ENCODE measurements around the gene WRAP73. TPM values are rescaled to one million over a fixed set of nuclear protein-coding genes. Genes with fewer than 3 reads are reported as not detected.

The WRAP73 gene
- total and polyA plus RNA-seq, 12 donors = 7.5 to 16.5 (median 10.3) TPM

- ATAC-seq (no peak), DNase-seq (no peak)
- Histone ChIP-seq H3K9me3 (no peaks in the 10 kb centered on the region), H3K27me3 (peaks cover 0 to 3% (median 0%) of the 10 kb centered on the region in 7 donors), H3K4me1 (peaks cover 9 to 39% (median 28%) of the 10 kb centered on the region in 9 donors), H3K36me3 (peaks cover 0 to 5% (median 0%) of the 10 kb centered on the region in 9 donors), H3K4me3 (no peak overlapping the region), H3K27ac (no peak overlapping the region)
- 84 to 86% methylated on average over 12 of the region's 12 CpGs for WGBS, 2 donors
- no peak for TF ChIP-seq CTCF (IDR thresholded peaks at IDR 0.05)
- intact Hi-C loops (cut with DNase I) = loop anchor here in 3 of 10 donors (1.0 to 2.0 kb wide), 3 partner anchors 56 to 130 kb away; no protein-coding TSS in a partner anchor
Measured at GRCh38 chr1:3620708-3621107, 29.2 kb downstream of the WRAP73 start.

GRCh38 chr1:3618881-3619671 lies 30.8 kb downstream of the WRAP73 start:
- peaks cover 0 to 5% (median 0%) of the 10 kb centered on the region in 9 donors for H3K36me3 ChIP-seq
- H3K27ac ChIP-seq = no peak overlapping the region
- H3K4me3 ChIP-seq = no peak overlapping the region
- peaks cover 0 to 8% (median 0%) of the 10 kb centered on the region in 7 donors for H3K27me3 ChIP-seq
- 21% methylated on average over 21 of the region's 21 CpGs for WGBS, 2 donors
- intact Hi-C loops (cut with DNase I) = loop anchor here in 9 of 10 donors (1.0 to 5.0 kb wide), 8 partner anchors 52 to 166 kb away; no protein-coding TSS in a partner anchor
- ATAC-seq (peak; percentile 48 to 83 (median 73)), DNase-seq (peak; percentile 39 to 76)
- peaks cover 8 to 33% (median 24%) of the 10 kb centered on the region in 9 donors for H3K4me1 ChIP-seq
- H3K9me3 ChIP-seq = no peaks in the 10 kb centered on the region
- TF ChIP-seq CTCF (IDR thresholded peaks at IDR 0.05) = peak; percentile 84 to 92 (median 89)

- 77 to 82% methylated on average over 9 of the region's 9 CpGs for WGBS, 2 donors
- Histone ChIP-seq H3K4me3 (no peak overlapping the region), H3K9me3 (no peaks in the 10 kb centered on the region), H3K27ac (no peak overlapping the region), H3K36me3 (peaks cover 0 to 5% (median 0%) of the 10 kb centered on the region in 9 donors), H3K27me3 (peaks cover 0 to 8% (median 0%) of the 10 kb centered on the region in 7 donors), H3K4me1 (peaks cover 4 to 27% (median 20%) of the 10 kb centered on the region in 9 donors)
- ATAC-seq (peak in 3 of 8 donors; percentile 6 to 7 (median 7)), DNase-seq (no peak)
- intact Hi-C loops (cut with DNase I) = loop anchor here in 8 of 10 donors (2.0 to 5.0 kb wide), 5 partner anchors 51 to 166 kb away; no protein-coding TSS in a partner anchor
- TF ChIP-seq CTCF (IDR thresholded peaks at IDR 0.05) = no peak
Measured at GRCh38 chr1:3618531-3618880, 31.4 kb downstream of the WRAP73 start.

GRCh38 chr1:3617806-3618345 lies 32.0 kb downstream of the WRAP73 start:
- Histone ChIP-seq H3K27ac (no peak overlapping the region), H3K4me1 (peaks cover 0 to 21% (median 13%) of the 10 kb centered on the region in 9 donors), H3K36me3 (peaks cover 0 to 5% (median 0%) of the 10 kb centered on the region in 9 donors), H3K4me3 (no peak overlapping the region), H3K27me3 (peaks cover 0 to 10% (median 3%) of the 10 kb centered on the region in 7 donors), H3K9me3 (no peaks in the 10 kb centered on the region)
- intact Hi-C loops (cut with DNase I) = loop anchor here in 8 of 10 donors (2.0 to 5.0 kb wide), 5 partner anchors 51 to 165 kb away; no protein-coding TSS in a partner anchor
- WGBS, 2 donors = 84 to 89% methylated on average over 17 to 18 of the region's 18 CpGs
- no peak for DNase-seq
- no peak for ATAC-seq
- no peak for TF ChIP-seq CTCF (IDR thresholded peaks at IDR 0.05)
